Stimulated activated naive CD8-positive, alpha-beta T cell treated with anti-CD3 and anti-CD28 coated beads, Interleukin-15, Interleukin-2, amounts not matched to agents 100 U/mL and 50 U/mL, for 24 hours (primary cell): ENCODE data around the gene RBBP8NL.

Experiments used
- ATAC-seq: fragments of 150-1000 bp; cut with Tn5 transposase; one replicate; pipeline ENCODE4 v1.10.0; 2021
- DNase-seq: peaks from one replicate; pipeline ENCODE4 v3.0.0; 2021

Gene RBBP8NL

GRCh38 chr20:62405981-62406513 is 21.3 kb downstream of the RBBP8NL start:
- no peak for ATAC-seq
- no peak for DNase-seq

DNA sequence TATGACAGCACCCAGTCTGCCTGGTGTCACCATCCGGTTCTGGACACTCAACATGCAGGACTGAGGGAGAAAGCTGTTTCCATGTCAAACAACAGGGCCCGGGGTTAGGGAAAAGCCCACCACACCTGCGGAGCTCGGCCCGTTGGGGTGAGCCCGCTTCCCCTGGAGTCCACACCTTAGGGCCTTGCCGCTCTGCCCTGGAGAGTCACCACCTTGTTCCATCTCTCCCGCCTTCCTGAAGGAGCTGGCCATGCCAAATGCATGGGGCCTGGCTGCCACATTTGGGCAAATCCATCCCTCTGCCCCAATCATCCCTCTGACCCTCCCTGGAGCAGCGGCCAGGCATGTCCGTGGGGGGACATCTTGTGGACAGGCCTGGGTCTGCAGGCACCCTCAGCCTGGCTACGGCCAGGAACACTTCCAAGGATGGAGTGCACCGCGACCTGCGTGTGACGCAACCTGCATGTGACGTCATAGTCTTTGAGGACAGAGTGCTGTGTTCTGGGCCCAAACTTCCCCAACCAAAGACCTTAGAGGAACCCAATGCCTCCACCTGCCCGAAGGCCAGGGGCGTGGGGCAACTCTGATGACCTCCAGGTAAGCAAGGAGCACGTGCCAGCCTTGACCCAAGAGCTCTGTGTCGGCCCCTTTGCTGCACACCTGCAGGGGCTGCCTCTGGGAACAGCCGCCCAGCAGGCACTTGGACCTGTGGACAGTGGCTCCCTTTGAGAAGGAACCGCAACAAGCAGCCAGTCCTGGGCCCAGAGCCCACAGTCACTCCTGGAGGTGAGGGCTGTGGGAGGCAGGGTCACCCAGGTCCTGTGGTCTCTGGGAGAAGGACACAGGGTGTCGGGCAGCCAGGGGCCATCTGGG is 22.0 kb downstream of the RBBP8NL start:
- DNase-seq = no peak
- ATAC-seq = no peak

- no peak for ATAC-seq
- no peak for DNase-seq
These were observed 22.6 kb downstream of the RBBP8NL start for GRCh38 chr20:62404761-62405107.

DNA sequence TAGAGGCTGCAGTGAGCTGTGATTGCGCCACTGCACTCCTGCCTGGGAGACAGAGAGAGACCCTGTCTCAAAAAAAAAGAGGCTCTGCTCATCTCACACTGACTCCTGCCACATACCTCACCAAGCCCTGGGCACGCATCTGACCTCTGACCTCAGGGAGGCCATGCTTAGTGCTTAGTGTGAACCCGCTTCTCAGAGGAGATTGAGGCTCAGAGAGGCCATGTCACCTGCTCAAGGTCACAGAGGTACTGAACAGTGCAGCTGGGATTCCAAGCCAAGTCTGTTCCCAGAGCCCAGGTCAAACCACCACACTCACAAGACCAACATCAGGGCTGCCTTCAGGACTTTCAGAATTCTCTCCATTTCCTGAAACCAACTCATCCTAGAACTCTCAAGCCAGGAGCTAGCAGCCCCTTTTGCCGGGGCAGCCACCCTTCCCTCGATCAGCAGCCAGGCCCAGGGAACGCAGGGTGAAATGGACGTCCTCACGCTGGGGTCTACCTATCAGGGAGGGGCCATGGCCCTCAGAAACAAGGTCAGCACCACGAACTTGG is 23.1 kb downstream of the RBBP8NL start:
- ATAC-seq (no peak), DNase-seq (no peak)

DNA sequence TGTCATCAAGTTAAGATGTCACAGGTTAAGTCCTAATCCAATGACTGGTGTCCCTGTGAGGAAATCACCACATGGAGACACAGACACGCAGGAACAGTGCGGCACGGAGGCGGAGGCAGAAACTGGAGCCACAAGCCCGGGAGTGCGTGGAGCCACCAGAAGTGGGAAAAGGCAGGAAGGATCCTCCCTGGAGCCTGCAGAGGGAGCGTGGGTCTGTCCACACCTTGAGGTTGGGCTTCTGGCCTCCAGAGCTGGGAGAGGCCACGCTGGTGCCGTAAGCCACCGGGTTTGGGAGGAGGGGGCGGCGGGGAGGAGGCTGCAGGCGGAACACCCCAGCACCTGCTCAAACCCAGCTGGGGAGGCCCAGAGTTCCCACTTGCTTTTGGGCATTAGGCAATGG is 24.0 kb downstream of the RBBP8NL start:
- ATAC-seq = no peak
- no peak for DNase-seq

GRCh38 chr20:62402456-62403150 is 24.7 kb downstream of the RBBP8NL start:
- ATAC-seq = no peak
- no peak for DNase-seq

- DNase-seq (no peak), ATAC-seq (no peak)
These were observed 26.0 kb downstream of the RBBP8NL start for GRCh38 chr20:62401331-62401779.

- ATAC-seq = no peak
These were observed 26.8 kb downstream of the RBBP8NL start for GRCh38 chr20:62400541-62400940.

DNA sequence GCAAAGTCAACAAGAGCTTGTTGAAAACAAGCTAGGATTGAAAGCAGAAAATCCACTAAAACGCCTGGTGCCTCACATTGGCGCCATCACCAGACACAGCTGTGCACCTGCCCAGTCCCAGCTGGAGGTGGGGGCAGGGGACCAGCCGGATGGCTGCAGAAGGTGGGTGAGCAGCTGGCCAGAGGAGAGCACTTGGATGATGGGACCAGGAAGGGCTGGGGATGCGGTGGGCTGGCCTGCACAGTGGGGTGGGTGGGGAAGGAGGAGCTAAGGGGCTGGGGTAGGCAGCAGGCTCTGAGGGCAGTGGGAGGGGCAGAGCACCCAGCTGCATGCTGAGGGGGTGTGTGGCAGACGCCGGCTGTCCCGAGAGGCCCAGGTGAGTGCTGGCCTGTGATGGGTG is 27.3 kb downstream of the RBBP8NL start:
- ATAC-seq = no peak

More at GRCh38 chr20:62400541-62400940, 26.8 kb downstream of the RBBP8NL start:
- DNase-seq = no peak

GRCh38 chr20:62398120-62398821 is 29.1 kb downstream of the RBBP8NL start:
- no peak for DNase-seq
- ATAC-seq = no peak

More for the DNA sequence above, 27.3 kb downstream of the RBBP8NL start:
- DNase-seq = no peak

DNA sequence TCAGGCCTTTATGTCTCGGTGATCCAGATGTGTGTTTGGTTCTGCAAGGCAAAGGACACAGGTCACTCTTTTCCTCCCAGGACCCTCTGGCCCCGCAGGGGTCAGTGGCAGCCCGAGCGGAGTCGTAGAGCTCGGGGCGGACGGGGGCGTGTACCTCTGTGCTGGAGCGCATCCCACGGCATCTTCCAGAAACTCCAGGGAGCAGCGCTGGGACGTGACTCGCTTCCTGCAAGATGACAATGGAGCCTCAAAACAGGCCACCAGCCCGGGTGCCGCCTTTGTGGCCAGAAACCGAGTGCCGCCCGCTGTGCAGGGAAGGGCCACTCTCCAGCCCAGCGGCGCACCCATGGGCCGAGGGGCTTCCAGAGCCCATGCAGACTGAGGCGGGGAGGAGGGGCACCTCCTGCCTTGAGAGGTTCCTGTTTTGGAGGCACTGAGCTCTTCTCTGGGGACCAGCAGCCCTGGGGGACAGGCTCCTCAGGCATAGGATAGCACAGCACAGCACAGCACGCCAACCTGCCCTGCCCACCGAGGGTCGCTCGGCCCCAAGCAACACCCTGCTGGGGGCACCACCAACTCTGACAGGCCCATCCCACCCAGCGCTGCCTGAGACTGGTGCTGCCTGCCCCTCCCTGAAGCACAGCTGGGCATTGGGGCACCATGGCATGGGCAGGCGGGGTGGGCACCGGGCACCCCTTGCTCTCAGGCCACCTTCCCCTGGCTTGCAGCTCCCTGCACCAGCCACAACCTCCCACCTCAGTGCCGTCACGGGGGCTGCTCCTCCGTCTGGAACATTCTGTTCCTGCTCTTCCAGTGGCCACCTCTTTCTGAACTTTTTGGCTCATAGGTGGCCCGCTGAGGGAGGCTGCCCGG is 30.7 kb downstream of the RBBP8NL start:
- no peak for DNase-seq
- no peak for ATAC-seq

DNA sequence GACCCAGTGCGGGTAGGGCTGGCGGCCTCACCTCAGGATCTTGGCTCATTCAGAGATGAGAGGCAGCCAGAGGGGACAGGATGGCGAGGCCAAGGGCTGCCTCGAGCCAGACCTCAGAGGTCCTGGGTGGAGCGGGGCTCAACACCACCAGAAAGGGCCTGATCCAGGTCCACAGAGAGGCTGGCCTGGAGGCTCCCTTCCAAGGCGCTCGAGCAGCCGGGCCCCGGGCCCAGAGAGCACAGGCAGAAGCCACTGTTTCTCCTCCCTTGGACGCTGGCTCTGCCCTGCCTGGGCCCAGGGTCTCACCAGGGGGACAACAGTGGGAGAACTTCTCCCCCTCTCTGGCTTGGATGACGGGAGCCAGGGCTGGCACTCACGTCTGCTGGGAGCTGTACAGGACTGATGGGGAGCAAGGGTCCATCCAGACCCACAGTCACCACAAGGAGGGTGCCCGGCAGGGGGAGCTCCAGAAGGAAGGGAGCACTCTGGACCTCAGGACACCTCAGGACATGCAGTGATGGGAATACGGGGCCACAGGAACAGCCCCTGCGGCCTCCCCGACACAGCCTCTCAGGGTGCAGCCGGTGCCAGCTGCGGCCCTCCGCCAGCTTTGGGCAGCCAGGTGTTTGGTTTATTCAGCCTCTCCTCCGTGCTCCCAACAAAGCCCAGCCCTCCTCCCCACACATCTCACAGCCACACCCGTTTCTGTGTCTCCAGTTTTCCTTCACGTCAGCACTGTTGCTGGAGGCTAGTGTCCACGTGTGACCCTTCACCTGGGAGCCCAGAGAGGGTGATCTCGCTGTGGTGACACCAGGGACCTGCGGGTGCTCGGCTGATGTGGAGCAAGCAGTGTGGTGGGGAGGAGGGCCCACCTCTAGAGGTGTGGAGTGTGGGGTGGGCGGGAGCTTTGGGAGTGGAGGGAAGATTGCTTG is 31.8 kb downstream of the RBBP8NL start:
- no peak for DNase-seq
- no peak for ATAC-seq

DNA sequence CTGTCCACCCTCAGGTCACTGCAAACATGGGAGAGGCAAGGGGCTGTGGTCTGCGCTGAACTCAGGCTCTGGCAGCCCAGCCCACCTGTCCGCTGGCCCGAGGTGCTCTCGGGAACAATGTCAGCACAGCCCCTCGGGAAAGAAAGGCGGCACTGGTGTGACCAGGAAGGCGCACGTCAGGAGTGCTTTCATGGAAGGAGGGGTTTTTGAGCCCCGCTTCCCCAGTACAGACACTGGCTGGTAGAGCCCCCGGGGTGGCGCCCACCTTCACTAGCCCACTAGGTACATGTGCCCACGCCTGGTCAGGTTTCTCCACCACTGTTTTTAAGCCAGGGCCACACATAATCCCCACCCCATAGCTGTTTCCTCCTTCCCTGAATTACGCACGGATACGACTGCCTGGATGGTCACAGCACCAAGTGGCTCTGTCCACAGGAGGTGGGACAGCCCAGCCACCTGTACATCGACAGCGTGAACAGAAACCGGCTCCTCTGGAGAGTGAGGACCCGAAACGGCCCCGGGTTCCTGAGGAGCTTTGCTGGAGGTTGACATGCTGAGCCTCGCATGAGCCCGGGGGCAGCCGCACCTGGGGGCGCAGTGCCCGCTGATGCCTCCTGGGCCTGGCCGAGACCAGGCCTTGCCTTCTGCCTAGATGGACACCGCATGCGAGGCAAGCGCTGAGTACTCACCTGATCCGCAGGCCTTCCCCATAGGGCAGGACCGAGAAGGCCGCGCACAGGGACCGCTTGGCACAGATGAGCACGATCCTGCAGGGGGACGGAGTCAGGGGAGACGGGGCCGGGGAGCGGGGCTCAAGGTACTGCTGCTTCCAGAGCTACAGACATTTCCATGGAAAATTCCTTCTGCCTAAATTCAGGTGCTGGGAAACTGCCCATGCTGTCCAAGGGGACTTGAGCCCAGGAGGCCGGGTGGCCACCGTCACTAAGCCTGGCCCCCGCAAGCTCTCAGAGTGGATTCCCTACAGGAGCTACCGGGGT is 32.8 kb downstream of the RBBP8NL start:
- ATAC-seq = no peak
- no peak for DNase-seq

GRCh38 chr20:62393830-62394229 is 33.5 kb downstream of the RBBP8NL start:
- ATAC-seq (no peak), DNase-seq (no peak)

DNA sequence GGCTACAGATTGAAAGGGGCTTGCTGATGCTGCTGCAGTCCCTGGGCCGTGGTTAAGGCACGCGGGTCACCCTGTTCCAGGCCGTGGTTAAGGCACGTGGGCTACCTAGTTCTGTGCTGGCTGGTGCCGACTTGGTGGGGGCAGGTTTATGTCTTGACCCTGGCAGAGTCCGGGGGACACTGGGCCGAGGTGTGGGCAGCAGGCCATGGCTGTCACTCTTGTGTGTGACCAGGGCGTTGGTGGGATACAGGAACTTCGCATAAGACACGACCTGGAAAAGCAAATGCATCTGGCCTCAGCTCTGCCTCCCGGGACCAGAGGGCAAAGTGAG is 34.0 kb downstream of the RBBP8NL start:
- ATAC-seq = no peak
- DNase-seq = no peak

DNA sequence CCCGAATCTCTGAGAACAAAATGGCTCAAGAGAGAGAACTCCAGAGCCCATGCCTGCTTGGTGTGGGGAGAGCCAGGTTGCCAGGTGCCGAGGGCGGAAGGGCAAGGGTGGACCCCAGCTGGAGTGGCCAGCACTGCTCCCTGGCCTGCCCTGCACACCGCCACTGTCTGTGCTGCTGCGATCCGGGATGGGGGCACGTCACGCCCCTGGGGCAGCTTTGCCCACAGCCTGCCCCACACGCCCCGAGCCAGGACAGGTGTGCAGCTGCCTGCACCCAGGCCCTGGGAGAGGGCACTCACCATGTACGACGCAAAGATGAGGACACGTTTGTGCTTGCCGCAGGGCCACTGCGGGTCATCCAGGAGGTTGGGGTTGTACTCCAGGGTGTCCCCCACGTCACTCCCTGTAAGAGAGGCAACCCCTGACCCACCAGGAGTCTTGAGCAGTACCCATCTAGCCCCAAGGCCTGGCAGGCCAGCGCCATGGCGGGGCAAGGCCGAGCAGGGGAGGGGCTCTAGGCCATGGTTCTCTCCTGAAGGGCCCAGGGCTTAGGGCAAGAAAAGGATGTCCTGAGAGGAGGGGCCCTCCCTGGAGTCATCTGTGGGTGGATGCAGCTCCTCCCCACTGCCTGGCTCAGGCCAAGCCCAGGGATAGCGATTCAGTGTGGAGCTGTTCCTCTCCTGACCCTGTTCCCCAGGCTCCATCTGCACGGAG is 34.6 kb downstream of the RBBP8NL start:
- DNase-seq (no peak), ATAC-seq (no peak)

DNA sequence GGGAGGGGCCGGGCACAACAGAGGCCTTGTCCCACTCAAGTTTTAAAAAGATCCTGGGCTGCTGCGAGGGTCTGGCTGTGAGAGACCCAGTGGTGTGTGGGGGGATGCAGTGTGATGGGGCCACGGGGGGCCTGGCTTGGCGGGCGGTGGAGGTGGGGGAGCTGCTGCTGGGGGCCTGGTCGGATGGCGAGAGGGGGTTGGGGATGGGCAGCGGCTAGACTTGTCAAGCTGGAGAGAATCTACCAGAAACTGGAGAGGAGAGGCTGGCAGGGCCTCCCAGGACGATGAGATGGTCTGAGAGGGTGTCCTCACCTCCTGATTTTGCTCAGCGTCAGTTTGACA is 35.3 kb downstream of the RBBP8NL start:
- ATAC-seq (no peak), DNase-seq (no peak)
